Esophagus squamous epithelium (tissue), 5 donors: ENCODE results near the gene MYO3B. TPM values are rescaled to one million over a fixed set of nuclear protein-coding genes. Genes with fewer than 3 reads are reported as not detected.

Source experiments
- DNase-seq: peaks from one replicate; lab custom pipeline; 2025; lab: John Stamatoyannopoulos, UW
- H3K27ac ChIP-seq, 4 donors: fragments of 200-600 bp; sonication (generic); one replicate each; pipeline ENCODE4 v1.5.1; 2016 to 2019; ENCODE audit warnings: mild to moderate bottlenecking in 1 of 4
- H3K27me3 ChIP-seq, 4 donors: fragments of 200-600 bp; sonication (generic); 1 replicate in 3 of 4; 2 replicates in 1 of 4; pipeline versions ENCODE4 v1.5.1 to v1.6.0; 2017 to 2021; ENCODE audit warnings: antibody characterized with exemption in 1 of 4
- H3K36me3 ChIP-seq, 3 donors: fragments of 200-600 bp; sonication (generic); one replicate each; pipeline ENCODE4 v1.5.1; 2016 to 2019
- H3K4me1 ChIP-seq, 3 donors: fragments of 200-600 bp; sonication (generic); one replicate each; pipeline ENCODE4 v1.5.1; 2017 to 2019
- H3K4me3 ChIP-seq, 4 donors: fragments of 200-600 bp; sonication (generic); 1 replicate in 3 of 4; 2 replicates in 1 of 4; pipeline ENCODE4 v1.5.1; 2016 to 2019; ENCODE audit warnings: mild to moderate bottlenecking in 2 of 4, moderate library complexity in 1 of 4
- H3K9me3 ChIP-seq, 3 donors: fragments of 200-600 bp; sonication (generic); one replicate each; pipeline ENCODE4 v1.5.1; 2016 to 2019
- CTCF ChIP-seq, 6 experiments: fragments of 450-650 bp in 4 of 6; fragments of 200-600 bp in 2 of 6; sonication (generic) in 2 of 6; IDR thresholded peaks; one replicate each; pipeline ENCODE4 v1.5.1; 2016 to 2019; ENCODE audit warnings: antibody characterized with exemption in 6 of 6, mild to moderate bottlenecking in 4 of 6, moderate library complexity in 4 of 6
- POLR2A ChIP-seq, 4 donors: fragments of 450-650 bp; IDR thresholded peaks; one replicate each; pipeline ENCODE4 v1.6.1; 2017; ENCODE audit warnings: antibody characterized with exemption in 4 of 4, mild to moderate bottlenecking in 4 of 4, moderate library complexity in 3 of 4
- WGBS, 2 donors: methylation state at CpG; one replicate each; pipeline ENCODE4 v1.1.5; 2018; 5-methylcytosine and 5-hydroxymethylcytosine counted together
- intact Hi-C: fragments of 100-400 bp; cut with DNase I; formaldehyde crosslinking; loops from one replicate; pipeline ENCODE4 v1.15.0; 2022
- total RNA-seq, 4 donors: library from RNA; depleted of rRNA; stranded (reverse); fragments of >200 nt; gene quantifications; one replicate each; pipeline ENCODE4 v1.1.0, GENCODE V29; 2016
- donor health status: DM: yes; HTN: yes; CAD: no.

MYO3B gene
- total RNA-seq, 4 donors from 2014 or later, result 0.15 to 0.38 (median 0.18) TPM

GRCh38 chr2:170359466-170359865 is 181.5 kb downstream of the MYO3B start:
- 88 to 89% methylated on average over 3 of the region's 3 CpGs for WGBS, 2 donors
- Histone ChIP-seq H3K27me3 (peaks cover 0 to 30% (median 0%) of the 10 kb centered on the region in 4 donors), H3K9me3 (no peaks in the 10 kb centered on the region), H3K36me3 (no peaks in the 10 kb centered on the region), H3K4me1 (peaks cover 0 to 11% (median 0%) of the 10 kb centered on the region in 3 donors), H3K27ac (no peak overlapping the region), H3K4me3 (no peak overlapping the region)
- TF ChIP-seq POLR2A (IDR thresholded peaks at IDR 0.05) (no peak), CTCF (IDR thresholded peaks at IDR 0.05) (no peak)
- DNase-seq, result no peak
- intact Hi-C loops, result no loop called here

GRCh38 chr2:170360546-170361089 is 182.7 kb downstream of the MYO3B start:
- no peak for DNase-seq
- intact Hi-C loops, result no loop called here
- Histone ChIP-seq H3K27me3 (peaks cover 0 to 42% (median 0%) of the 10 kb centered on the region in 4 donors), H3K4me1 (peaks cover 0 to 11% (median 0%) of the 10 kb centered on the region in 3 donors), H3K27ac (no peak overlapping the region), H3K4me3 (no peak overlapping the region), H3K9me3 (no peaks in the 10 kb centered on the region), H3K36me3 (no peaks in the 10 kb centered on the region)
- WGBS, 2 donors, result 17 to 53% methylated on average over 2 to 3 of the region's 3 CpGs
- TF ChIP-seq POLR2A (IDR thresholded peaks at IDR 0.05) (no peak), CTCF (IDR thresholded peaks at IDR 0.05) (no peak)

GRCh38 chr2:170361090-170361936 is 183.4 kb downstream of the MYO3B start:
- TF ChIP-seq CTCF (IDR thresholded peaks at IDR 0.05) (peak in 5 of 6 experiments; percentile 40 to 69 (median 53)), POLR2A (IDR thresholded peaks at IDR 0.05) (no peak)
- H3K27ac ChIP-seq, result no peak overlapping the region
- no peak for DNase-seq
- peaks cover 0 to 49% (median 1%) of the 10 kb centered on the region in 4 donors for H3K27me3 ChIP-seq
- H3K9me3 ChIP-seq, result no peaks in the 10 kb centered on the region
- H3K4me3 ChIP-seq, result no peak overlapping the region
- WGBS, 2 donors, result 20 to 21% methylated on average over 5 of the region's 5 CpGs
- intact Hi-C loops, result no loop called here
- H3K4me1 ChIP-seq, result peaks cover 0 to 11% (median 0%) of the 10 kb centered on the region in 3 donors
- no peaks in the 10 kb centered on the region for H3K36me3 ChIP-seq

GRCh38 chr2:170362313-170362870 is 184.4 kb downstream of the MYO3B start:
- WGBS, 2 donors, result 77 to 92% methylated on average over 3 of the region's 3 CpGs
- no peak overlapping the region for H3K4me3 ChIP-seq
- H3K27me3 ChIP-seq, result peaks cover 0 to 60% (median 3%) of the 10 kb centered on the region in 4 donors
- no peak overlapping the region for H3K27ac ChIP-seq
- DNase-seq, result no peak
- no peaks in the 10 kb centered on the region for H3K36me3 ChIP-seq
- no peak for TF ChIP-seq CTCF (IDR thresholded peaks at IDR 0.05)
- no peak for TF ChIP-seq POLR2A (IDR thresholded peaks at IDR 0.05)
- peaks cover 0 to 11% (median 0%) of the 10 kb centered on the region in 3 donors for H3K4me1 ChIP-seq
- no peaks in the 10 kb centered on the region for H3K9me3 ChIP-seq
- intact Hi-C loops, result no loop called here
